Measurements from ENCODE around the gene COA5.
"Not testable (repeated sequence)": the region's sequence is repeated elsewhere in the genome, so short reads cannot be mapped to it uniquely, and the experiment has no call there.

COA5 gene

DNA sequence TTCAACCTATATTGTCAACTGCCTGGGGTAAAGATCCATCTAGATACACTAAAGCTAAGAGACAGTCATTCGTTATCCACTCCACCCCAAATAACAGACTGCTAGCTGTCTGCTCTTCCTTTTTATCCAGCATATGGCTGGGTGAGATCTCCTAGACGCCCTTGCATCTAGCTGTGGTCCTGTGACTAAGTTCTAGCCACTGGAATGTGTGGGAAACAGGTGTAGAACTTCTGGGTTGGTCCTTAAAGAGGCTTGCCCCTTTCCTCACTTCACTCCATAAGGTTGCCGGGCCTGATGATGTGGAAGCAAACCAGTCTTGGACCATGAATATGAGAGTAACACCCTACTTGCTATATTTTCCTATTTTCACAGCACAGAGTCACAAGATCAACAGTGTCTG, 3.2 kb downstream of the COA5 start:
- no peak for DNase-seq

DNA sequence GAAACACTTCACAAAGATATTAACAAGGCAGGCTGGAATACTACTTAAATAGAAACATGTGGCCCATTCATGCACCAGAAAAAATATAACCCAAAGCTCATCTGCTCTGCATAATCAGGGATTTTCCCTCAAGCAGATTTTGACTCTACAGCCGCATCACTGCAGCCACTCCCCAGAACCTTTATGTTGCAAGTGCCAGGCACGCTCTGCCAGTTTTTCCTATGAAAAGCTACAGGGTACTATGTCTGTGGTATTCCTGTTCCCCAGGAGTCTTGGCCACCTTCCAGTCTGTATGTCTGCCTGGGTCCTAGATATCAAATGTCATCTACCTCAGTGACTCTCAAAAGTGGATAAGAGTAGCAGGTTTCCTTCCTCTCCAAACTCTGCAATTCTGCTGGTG, 3.8 kb downstream of the COA5 start:
- DNase-seq, result no peak

DNA sequence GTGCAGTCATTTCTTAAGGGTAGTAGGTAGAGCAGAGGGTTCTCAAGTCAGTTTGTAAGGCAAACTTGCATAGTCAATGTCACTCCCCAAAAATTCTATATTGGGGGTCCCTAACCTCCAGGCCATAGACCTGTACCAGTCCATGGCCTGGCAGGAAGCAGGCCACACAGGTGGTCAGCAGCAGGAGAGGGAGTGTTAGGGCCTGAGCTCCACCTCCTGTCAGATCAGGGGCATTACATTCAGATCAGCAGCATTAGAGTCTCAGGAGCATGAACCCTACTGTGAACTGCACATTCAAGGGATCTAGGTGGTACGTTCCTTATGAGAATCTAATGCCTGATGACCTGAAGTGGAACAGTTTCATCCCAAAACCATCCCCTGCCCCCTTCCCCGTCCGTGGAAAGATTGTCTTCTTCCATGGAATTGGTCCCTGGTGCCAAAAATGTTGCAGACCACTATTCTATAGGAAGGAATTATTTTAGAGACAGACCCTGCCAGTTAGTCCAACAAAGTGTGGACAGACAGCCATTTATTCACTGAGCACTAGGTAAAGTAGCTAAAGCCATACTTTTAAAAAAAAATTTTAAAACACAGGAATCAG, 6.7 kb downstream of the COA5 start:
- DNase-seq, result peak; percentile 19

DNA sequence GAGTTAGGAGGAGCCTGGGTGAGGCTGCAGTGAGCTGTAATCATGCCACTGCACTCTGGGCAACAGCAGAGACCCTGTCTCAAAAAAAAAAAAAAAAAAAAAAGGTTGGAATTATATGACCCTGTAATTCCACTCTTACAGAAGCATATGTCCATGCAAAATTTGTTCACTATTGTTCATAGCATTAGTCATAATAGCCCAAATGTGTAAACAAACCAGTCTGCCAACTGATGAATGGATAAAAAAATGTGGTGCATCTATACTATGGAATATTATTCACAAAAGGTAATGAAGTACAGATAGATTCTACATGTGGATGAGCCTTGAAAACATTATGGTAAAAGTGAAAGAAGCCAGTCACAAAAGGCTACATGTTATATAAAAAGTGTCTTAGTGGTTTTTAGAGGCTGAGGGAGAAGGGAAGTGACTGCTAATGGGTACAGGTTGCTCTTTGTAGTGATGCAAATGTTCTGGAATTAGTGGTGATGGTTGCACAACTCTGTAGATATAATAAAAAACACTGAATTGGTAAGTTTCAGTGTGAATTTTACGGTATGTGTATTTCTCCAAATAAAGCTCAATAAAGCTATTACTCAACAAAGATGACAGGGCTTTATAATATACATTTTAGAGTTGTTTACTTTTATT, 9.4 kb downstream of the COA5 start:
- DNase-seq, result no peak

DNA sequence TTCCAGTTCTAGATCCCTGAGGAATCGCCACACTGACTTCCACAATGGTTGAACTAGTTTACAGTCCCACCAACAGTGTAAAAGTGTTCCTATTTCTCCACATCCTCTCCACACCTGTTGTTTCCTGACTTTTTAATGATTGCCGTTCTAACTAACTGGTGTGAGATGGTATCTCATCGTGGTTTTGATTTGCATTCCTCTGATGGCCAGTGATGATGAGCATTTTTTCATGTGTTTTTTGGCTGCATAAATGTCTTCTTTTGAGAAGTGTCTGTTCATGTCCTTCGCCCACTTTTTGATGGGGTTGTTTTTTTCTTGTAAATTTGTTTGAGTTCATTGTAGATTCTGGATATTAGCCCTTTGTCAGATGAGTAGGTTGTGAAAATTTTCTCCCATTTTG, 13.6 kb downstream of the COA5 start:
- not testable (repeated sequence) for DNase-seq

DNA sequence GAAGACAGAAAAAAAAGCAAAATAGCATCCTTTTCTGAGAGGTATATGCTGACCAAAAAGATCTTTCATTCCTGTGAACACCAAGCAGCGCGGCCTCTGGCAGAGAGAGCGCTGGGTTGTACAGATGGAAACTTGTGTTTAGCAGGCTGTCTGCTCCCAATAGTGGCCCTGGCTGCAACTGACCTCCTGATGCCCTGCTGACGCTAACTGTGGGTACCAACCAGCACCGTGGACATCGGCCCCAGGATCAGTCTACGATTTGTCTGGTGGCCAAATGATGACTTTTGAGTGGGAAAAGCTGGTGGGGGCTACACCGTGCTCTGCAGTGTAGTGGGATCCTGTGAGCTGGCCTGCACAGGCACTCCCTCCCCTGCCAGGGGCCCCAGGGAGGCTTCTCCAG, 15.7 kb downstream of the COA5 start:
- no peak for DNase-seq

DNA sequence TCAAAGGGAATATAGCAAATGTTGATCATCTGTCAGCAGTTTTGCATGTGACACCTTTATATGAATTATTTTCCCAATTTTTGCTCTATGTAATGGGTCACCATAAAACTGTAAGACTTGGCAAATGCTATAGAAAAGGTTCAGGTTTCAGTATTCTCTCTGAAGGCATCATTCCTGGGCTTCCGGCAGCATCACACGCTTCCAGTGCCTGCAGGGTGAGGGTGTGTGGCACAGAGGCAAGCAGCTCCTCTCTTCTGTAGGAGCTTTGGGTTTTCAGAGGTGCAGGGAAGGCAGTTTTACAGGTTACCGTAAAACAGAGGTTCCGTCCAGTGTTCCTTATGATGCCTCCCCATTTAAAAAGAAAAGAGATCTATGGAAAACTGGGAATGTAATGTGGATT, 18.8 kb downstream of the COA5 start:
- no peak for DNase-seq

DNA sequence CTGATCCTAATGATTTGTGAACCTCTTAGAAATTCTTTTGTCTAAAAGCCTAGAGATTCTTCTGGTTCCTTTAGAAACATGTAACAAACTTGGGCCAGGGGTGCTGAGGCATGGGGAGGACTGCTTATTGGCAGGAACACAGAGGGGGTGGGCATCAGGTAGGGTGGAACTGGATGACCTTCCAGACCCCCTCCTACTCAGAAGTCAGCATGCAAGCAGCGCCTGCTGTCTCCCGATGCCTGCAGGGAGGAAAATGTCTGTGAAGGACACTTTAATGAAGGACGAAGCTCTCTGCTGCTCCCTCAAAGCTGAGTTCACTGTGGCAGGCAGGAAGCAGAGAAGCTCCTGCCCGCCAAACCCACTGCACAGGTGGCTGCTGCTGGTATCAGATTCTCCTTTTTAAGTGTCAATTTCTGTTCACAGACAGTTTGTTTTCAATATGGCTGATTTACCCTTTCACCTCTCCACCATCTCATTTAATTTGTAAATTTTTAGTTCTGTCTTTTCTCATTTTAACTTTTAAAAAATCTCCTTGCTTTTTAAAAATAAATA, 19.4 kb downstream of the COA5 start:
- DNase-seq, result no peak

DNA sequence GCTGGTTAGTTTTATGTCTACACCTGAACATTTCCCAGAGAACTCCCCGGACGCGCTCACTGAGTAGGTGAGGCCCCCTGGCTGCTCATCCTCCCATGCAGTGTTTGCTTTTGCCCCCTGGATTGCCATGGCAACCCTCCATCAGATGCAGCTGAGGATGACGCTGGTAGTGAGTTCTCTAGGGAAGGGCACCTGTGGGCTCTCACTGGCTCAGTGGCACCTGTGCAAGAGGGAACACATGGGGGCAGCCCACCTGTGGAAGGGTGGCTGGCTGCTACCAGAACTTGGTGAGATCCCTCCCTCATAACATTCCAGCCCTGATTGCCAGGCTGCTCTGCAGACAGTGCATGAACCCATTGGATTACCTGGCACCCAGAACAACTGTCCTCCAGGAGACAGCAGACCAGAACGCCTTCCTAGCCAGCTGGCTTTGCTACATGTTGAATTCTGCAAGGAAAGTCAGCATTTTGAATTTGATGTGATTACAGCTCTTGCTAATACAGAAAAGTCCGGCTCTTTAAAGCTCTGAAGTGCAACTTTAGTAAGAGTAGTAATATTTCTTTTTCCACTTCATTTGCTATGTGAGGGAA, 21.7 kb downstream of the COA5 start:
- no peak for DNase-seq

DNA sequence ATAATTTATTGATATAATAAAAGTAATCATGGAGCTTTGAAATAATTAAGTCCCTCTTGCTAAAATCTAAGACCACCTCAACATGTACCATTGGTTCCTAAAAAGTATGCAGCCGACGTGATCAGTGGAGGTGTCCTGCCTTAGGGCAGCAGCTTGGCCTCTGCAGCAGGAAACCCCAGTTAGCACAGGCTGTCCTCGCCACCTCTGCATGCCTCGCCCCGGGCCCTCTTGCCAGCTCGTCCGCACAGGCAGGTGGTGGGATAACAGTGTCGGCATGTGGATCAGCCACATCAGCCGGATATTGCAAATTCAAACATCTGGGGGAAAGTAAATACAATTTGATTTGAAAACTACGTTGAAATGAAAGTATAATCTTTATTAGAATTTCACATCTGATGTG, 22.9 kb downstream of the COA5 start:
- no peak for DNase-seq

DNA sequence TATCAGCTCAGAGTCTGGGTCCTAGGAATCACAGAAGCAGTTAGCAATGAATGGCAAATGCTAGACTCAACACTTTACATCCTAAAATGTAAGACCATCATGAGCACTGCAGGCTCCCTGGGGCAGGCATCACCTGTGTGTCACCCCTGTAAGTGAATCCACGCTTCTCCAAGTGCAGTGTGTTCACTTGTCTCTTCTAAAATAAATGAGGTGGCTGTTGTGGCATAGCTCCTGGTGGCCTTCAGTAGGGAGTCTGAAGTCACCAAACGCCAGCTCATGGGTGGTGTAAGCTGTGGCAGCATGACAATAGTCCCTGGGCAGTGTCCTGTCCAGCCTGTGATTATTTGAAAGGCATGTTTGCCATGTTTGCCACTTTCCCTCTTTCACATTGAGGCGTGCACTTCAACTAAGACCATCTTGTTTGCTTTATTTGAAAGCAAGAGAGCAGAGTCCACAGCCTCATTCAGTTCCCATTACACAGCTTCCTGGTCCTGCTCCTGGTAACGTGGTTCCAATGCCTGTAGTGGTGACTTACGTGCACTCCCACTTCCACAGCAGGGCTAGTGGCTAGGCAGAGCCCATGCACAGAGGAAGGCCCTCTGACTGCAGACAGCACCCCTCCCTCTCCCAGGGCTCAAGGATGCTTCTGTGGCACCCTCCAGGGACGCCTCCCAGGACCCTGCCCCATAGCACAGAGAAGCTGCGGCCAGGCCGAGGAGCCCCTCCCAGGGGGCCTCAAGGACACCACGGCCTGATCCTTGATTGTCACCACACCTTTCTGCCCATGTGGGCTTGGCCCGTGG, 24.3 kb downstream of the COA5 start:
- no peak for DNase-seq

DNA sequence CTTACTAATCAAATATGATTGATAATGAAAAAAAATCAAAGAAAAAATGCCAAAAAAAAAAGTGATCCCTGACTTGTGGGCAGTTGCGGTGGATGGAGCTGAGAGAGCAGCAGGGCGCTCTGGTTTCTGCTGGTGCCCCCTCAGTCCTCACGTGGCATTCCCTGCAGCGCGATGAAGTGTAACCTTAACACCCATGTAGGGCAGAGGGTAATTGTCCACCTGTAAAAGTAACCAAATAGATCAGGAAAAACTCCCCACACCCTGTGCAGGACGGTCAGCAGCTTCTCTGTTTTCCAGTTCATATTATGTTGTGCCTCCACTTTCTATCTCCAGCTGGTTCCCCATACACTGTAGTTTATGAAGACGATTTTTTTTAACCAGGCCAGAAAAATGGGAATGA, 25.0 kb downstream of the COA5 start:
- no peak for DNase-seq

DNA sequence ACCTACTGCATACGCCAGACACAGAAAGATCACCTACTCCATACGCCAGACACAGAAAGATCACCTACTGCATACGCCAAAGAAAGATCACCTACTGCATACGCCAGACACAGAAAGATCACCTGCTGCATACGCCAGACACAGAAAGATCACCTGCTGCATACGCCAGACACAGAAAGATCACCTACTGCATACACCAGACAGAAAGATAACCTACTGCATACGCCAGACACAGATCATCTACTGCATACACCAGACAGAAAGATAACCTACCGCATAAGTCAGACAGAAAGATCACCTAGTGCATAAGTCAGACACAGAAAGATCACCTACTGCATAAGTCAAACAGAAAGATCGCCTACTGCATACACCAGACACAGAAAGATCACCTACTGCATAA, 25.8 kb downstream of the COA5 start:
- DNase-seq, result no peak

DNA sequence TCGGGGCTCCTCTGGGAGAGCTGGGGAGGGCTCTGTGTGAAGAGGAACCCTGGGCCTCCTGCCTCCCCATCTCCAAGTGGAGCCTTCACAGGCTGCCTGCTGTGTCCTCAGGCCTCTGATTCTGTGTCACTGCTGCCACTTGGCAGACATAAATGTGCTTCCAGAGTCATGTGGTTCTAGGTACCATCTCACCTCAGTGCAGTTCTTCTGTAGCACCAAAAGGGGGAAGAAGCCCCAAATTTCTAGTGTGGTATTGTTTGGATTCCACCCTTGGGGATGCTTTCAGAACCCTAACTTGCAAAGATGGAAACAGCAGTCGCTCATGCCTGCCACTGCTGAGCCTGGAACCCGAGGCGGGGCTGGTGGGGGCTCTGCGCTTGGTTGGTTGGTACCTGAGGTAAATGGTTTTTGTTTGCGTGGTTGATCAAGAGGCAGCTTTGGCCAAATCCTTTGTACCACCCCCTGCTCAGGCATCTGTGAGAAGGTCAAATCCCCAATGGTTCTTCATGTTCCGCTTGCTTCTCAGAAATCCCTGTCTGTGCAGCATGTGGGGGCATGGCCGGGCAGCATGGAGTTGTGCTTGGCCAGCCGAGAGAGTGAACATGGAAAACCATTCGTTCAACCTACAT, 27.5 kb downstream of the COA5 start:
- DNase-seq, result no peak

DNA sequence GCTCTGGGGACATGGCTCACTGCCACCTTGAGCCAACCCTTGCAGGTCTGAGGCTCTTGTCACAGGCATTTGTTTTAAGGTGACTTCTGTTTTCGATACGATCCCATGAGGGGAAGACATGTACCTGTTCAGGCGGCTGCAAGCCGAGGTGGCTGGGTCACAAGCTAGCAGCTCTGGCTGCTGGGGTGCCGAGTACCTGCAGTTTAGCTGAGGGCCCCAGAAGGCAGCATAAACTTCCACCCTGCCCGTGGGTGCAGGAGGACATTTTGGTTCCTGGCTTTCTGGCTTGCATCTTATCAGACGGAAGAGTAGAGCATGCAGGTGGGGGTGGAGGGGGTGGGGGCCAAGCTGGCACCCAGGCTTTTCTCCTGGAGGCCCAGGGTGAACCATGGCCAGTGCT, 28.4 kb downstream of the COA5 start:
- DNase-seq, result no peak

DNA sequence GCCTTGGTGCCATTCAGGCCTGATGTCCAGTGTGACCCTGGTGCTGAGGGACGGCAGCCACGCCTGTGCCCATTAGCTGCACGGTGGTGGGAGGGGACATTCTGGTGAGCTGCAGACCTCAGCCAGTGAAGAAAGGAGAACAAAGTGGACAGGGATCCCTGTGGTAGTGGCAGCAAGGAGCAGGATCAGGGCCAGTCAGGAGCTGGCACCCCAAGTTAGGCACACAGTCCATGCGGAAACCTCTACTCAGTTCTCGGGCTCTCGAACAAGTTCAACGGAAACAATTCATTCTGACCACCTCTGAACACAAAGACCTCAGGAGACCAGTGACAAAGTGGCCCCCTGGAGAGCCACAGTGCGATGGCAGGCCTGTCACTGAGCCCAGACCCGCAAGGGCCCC, 30.1 kb downstream of the COA5 start:
- DNase-seq, result no peak

DNA sequence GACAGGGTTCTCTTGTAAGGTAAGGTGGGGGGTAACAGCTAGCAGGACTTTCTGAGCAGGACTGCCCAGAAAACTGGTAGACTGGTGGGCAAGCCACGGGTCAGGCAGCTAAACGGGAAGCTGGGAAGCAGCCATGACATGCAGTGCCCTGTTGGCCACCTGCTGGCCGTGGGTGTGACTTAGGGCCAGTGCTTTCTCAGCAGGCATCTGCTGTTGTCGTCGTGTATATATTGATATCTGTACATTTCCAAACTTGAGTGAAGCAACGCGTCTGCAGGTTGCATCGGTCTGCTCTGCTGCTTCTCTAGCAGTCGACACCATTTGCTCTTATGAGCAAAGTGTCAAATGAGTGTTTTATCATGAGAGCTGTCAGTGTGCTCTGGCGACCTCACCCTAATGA, 31.0 kb downstream of the COA5 start:
- no peak for DNase-seq

DNA sequence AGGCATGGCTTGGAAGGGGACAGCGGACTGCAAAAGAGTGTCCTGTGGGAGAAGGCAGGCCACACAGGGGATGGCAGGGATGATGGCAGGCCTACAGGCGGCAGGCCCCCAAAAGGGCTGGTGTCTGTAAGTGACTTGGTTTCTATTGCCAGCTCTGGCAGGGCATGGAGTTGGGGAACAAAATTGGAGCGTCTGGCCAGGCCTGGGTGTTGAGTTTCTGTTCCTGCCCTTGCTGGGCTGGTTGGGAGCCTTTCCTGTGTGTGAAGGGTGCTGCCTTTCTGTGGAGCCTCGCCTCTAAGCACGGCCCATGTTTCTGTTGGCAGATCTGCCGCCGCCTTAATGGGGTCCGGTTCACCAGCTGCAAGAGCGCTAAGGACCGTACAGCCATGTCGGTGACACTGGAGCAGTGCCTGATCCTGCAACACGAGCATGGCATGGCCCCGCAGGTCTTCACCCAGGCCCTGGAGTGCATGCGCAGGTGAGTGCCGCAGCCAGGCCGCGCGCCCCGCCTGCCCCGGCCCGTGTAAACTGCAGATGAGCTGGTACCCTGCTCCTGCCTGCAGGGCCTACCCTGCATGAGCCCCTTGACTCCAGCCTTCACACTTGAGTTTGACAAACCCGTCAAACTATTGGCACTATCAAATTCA, 31.5 kb downstream of the COA5 start:
- DNase-seq, result no peak

DNA sequence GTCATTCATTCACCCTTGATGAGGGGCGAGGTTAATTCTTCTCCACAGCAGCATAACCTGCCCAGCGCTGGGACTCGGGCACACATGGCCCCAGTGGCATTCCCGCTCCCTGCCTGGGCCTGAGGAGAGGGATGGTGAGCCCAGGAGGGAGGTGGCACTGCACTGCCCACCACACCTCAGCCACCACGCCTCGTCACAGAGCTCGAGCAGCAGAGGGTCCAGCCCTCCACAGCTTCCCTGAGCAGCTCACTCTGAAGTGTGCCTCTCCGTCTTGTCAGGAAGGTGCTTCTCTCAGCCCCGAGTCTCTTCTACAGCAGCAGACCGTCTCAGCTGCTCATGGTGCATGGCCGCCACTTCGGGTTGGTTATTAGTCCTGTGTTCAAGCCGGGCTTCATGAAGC, 34.9 kb downstream of the COA5 start:
- DNase-seq, result no peak

DNA sequence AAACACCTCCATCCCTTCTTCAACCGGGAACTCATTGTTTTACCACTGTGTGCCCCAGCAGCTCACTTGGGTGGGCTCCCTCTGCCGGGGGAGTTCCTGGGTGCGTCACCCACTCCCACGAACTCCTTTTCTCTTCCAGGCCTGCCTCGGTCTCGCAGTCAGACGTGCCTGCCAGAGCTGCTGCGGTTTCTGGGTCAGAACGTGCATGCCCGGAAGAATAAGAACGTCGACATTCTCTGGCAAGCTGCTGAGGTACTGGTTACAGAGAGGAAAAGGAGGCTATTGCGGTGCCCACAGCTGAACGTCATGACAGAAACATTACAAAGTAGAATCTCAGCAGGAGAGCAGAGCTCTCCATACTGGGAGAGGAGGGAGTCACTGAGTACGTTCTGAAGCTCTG, 35.6 kb downstream of the COA5 start:
- no peak for DNase-seq

DNA sequence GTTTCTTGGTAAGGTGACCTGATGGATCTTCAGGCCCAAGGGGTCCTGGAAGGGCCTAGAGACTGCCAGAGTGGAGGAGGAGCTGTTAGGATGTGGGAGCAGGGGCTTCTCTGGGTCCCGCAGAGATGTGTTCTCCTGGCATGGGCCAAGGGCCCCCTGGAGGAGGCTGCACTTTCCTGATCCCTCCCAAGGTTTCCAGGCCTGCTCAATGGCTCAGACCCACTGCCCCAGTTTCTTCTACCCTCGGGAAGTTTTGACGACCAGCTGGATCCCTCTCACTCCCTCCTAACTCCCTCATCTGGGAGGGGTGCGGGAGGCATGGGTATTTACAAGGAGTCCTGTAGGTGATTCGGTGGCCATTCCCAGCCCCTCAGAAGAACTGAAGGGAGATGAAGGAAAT, 36.1 kb downstream of the COA5 start:
- DNase-seq, result no peak

DNA sequence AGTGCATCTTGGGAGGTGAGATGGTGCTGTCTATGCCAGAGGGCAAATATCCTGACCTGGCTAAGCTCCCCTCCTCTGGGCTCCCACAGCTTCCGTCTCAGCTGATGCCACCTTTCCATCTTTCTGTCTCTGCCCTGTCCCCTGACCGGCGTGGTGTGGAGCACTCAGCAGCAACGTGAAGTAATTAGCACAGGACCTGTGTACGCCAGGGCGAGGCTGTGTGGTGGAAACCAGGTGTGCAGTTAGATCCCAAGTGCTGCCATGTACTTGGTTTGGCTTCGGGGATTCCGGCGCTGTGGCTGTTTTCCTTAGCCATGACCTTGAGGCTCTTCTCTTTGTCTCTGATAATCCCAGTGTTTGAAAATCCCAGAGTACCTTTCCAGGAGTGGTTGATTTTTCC, 36.5 kb downstream of the COA5 start:
- no peak for DNase-seq

Measured in NCI-H2227 treated with DMSO at 0.1 percent for 48 hours (cell line).